HCT116 (cell line): ENCODE results near the gene TTC6. TPM values are rescaled to one million over a fixed set of nuclear protein-coding genes. Genes with fewer than 3 reads are reported as not detected.

Source experiments
- ATAC-seq: fragments of 200-7000 bp; cut with Tn5 transposase; 2 replicates; pipeline ENCODE4 v1.9.1; 2020; ENCODE audit warnings: mild to moderate bottlenecking, moderate library complexity
- BruUV-seq: library from RNA; stranded (reverse); fragments of 400-500 nt; replicated peaks from 2 replicates; lab custom pipeline; 2021; lab: Mats Ljungman, UMichigan
- CTCF ChIA-PET: fragments of 300-600 bp; sonication (Branson Sonifier 250); formaldehyde crosslinking; loops from one replicate; lab custom pipeline; 2021; ENCODE audit warnings: antibody characterized with exemption; lab: Charles Lee
- POLR2A ChIA-PET: fragments of 300-600, 350-600 bp; sonication (Branson Sonifier 250); formaldehyde crosslinking; loops from one replicate; lab custom pipeline; 2021; ENCODE audit warnings: antibody characterized with exemption; lab: Charles Lee
- RAD21 ChIA-PET, 2 experiments: fragments of 300-600 bp; sonication (Branson Sonifier 250); formaldehyde crosslinking; loops; one replicate each; lab custom pipeline; 2023; ENCODE audit warnings: low total read pairs in 2 of 2; ENCODE audit not compliant: uncharacterized antibody in 2 of 2, unreplicated experiment in 2 of 2, low non-redundant PET in 1 of 2; lab: Charles Lee
- DNase-seq: peaks from one replicate; pipeline ENCODE4 v3.0.0-alpha.2; 2010; ENCODE audit warnings: low read depth, low spot score
- H2AFZ ChIP-seq: fragments of 200-600 bp; shearing (Covaris generic), sonication (generic); 2 replicates; pipeline ENCODE4 v1.6.1; 2017; ENCODE audit warnings: low read depth, mixed run types, mixed read lengths, antibody characterized with exemption, low read length; ENCODE audit not compliant: poor library complexity, severe bottlenecking
- H3K27ac ChIP-seq: 2 replicates; pipeline ENCODE4 v1.5.1; 2012; ENCODE audit warnings: low read depth, low read length
- H3K27me3 ChIP-seq: fragments of 200-600 bp; sonication (generic); 2 replicates; pipeline ENCODE4 v1.6.1; 2016; ENCODE audit warnings: mixed run types, low read length, mixed read lengths; ENCODE audit not compliant: insufficient read depth
- H3K36me3 ChIP-seq, 2 experiments: fragments of 200-500 bp in 1 of 2; fragments of 200-600 bp in 1 of 2; sonication (Bioruptor generic) in 1 of 2; sonication (generic) in 1 of 2; 2 replicates each; pipeline versions ENCODE4 v1.5.1 to v1.6.1; 2014 to 2016; ENCODE audit warnings: low read length in 2 of 2, inconsistent platforms in 1 of 2, mixed read lengths in 1 of 2, mixed run types in 1 of 2; ENCODE audit not compliant: insufficient read depth in 2 of 2, control insufficient read depth in 1 of 2
- H3K4me1 ChIP-seq, 2 experiments: fragments of 200-600 bp in 1 of 2; sonication (generic) in 1 of 2; 2 replicates each; pipeline versions ENCODE4 v1.5.1 to v1.6.1; 2012 to 2017; ENCODE audit warnings: low read length in 2 of 2, inconsistent platforms in 1 of 2, mild to moderate bottlenecking in 1 of 2, mixed read lengths in 1 of 2, mixed run types in 1 of 2, moderate library complexity in 1 of 2; ENCODE audit not compliant: insufficient read depth in 2 of 2, control insufficient read depth in 1 of 2
- H3K4me2 ChIP-seq: fragments of 200-600 bp; sonication (generic); 2 replicates; pipeline ENCODE4 v1.6.1; 2017; ENCODE audit warnings: mixed run types, low read length, mixed read lengths
- H3K4me3 ChIP-seq, 2 experiments: fragments of 200-600 bp in 1 of 2; sonication (generic) in 1 of 2; replicated peaks in 1 of 2; 2 replicates each; pipeline ENCODE4 v1.5.1; 2011 to 2016; ENCODE audit warnings: low read length in 2 of 2, control low read depth in 1 of 2, low read depth in 1 of 2, mild to moderate bottlenecking in 1 of 2, mixed read lengths in 1 of 2, mixed run types in 1 of 2
- H3K79me2 ChIP-seq: fragments of 200-600 bp; sonication (generic); 2 replicates; pipeline ENCODE4 v1.6.1; 2017; ENCODE audit warnings: mild to moderate bottlenecking, mixed run types, low read length, moderate library complexity, mixed read lengths; ENCODE audit not compliant: insufficient read depth
- H3K9ac ChIP-seq: fragments of 200-600 bp; sonication (generic); 2 replicates; pipeline ENCODE4 v1.6.1; 2016; ENCODE audit warnings: low read length, mixed read lengths
- H3K9me2 ChIP-seq: fragments of 200-600 bp; sonication (generic), shearing (Covaris generic); 2 replicates; pipeline ENCODE4 v1.6.1; 2017; ENCODE audit warnings: mixed run types, mild to moderate bottlenecking, moderate library complexity; ENCODE audit not compliant: insufficient read depth
- H3K9me3 ChIP-seq, 2 experiments: fragments of 200-500 bp in 1 of 2; fragments of 200-600 bp in 1 of 2; sonication (Bioruptor generic) in 1 of 2; sonication (generic) in 1 of 2; 2 replicates each; pipeline ENCODE4 v1.6.1; 2014 to 2017; ENCODE audit warnings: low read length in 2 of 2, mixed read lengths in 2 of 2, inconsistent platforms in 1 of 2, low read depth in 1 of 2, mild to moderate bottlenecking in 1 of 2, mixed run types in 1 of 2, moderate library complexity in 1 of 2; ENCODE audit not compliant: control insufficient read depth in 1 of 2, insufficient read depth in 1 of 2
- H4K20me1 ChIP-seq: fragments of 200-600 bp; sonication (generic), shearing (Covaris generic); 2 replicates; pipeline ENCODE4 v1.6.1; 2017; ENCODE audit warnings: mixed run types, mild to moderate bottlenecking, moderate library complexity; ENCODE audit not compliant: insufficient read depth
- ATF3 ChIP-seq: IDR thresholded peaks from 2 replicates; pipeline ENCODE4 v1.6.1; 2012
- CBX3 ChIP-seq: IDR thresholded peaks from 2 replicates; pipeline ENCODE4 v1.6.1; 2012; ENCODE audit warnings: low read depth
- CTCF ChIP-seq, 3 experiments: fragments of 200-600 bp in 1 of 3; sonication (generic) in 1 of 3; IDR thresholded peaks in 2 of 3; conservative IDR thresholded peaks in 1 of 3; 2 replicates each; pipeline ENCODE4 v1.5.1; 2012 to 2017; ENCODE audit warnings: low read depth in 2 of 3, low read length in 2 of 3, antibody characterized with exemption in 1 of 3, borderline replicate concordance in 1 of 3, control low read depth in 1 of 3, mild to moderate bottlenecking in 1 of 3, mixed read lengths in 1 of 3, mixed run types in 1 of 3, moderate library complexity in 1 of 3; ENCODE audit not compliant: insufficient read depth in 1 of 3
- EZH2 ChIP-seq: fragments of 200-600 bp; sonication (generic); IDR thresholded peaks from 2 replicates; pipeline ENCODE4 v1.6.1; 2017; ENCODE audit warnings: antibody characterized with exemption, mixed run types
- EZH2phosphoT487 ChIP-seq: fragments of 200-600 bp; IDR thresholded peaks from 2 replicates; pipeline ENCODE4 v1.6.1; 2018; ENCODE audit warnings: antibody characterized with exemption, borderline replicate concordance
- MAX ChIP-seq: IDR thresholded peaks from 2 replicates; pipeline ENCODE4 v1.6.1; 2012
- POLR2AphosphoS5 ChIP-seq: IDR thresholded peaks from 2 replicates; pipeline ENCODE4 v1.6.1; 2011; ENCODE audit warnings: mild to moderate bottlenecking, low read depth, low read length, moderate library complexity
- REST ChIP-seq: IDR thresholded peaks from 2 replicates; pipeline ENCODE4 v1.6.1; 2012; ENCODE audit warnings: low read depth
- SIN3A ChIP-seq: IDR thresholded peaks from 2 replicates; pipeline ENCODE4 v1.6.1; 2012; ENCODE audit warnings: low read depth
- SP1 ChIP-seq: IDR thresholded peaks from 2 replicates; pipeline ENCODE4 v1.6.1; 2012; ENCODE audit warnings: low read depth
- SRF ChIP-seq: IDR thresholded peaks from 2 replicates; pipeline ENCODE4 v1.6.1; 2012; ENCODE audit warnings: low read depth
- TCF7L2 ChIP-seq: IDR thresholded peaks from 2 replicates; pipeline ENCODE4 v1.7.0; 2011; ENCODE audit warnings: borderline replicate concordance, inconsistent platforms; ENCODE audit not compliant: insufficient read depth, insufficient read length; ENCODE audit errors: extremely low read depth
- YY1 ChIP-seq: IDR thresholded peaks from 2 replicates; pipeline ENCODE4 v1.6.1; 2011; ENCODE audit warnings: low read length, low read depth, moderate library complexity, mild to moderate bottlenecking; ENCODE audit not compliant: insufficient replicate concordance; ENCODE audit errors: extremely low read depth
- ZFX ChIP-seq: fragments of 450-650 bp; IDR thresholded peaks from 2 replicates; pipeline ENCODE4 v1.6.1; 2017
- ZNF274 ChIP-seq: fragments of 200-500 bp; sonication (Bioruptor generic); IDR thresholded peaks from 2 replicates; pipeline ENCODE4 v1.6.1; 2014; ENCODE audit warnings: mild to moderate bottlenecking, low read depth, low read length, inconsistent platforms
- intact Hi-C: fragments of 100-400 bp; cut with micrococcal nuclease; formaldehyde crosslinking; loops from 2 replicates; pipeline ENCODE4 v1.10.0; 2022
- total RNA-seq: library from RNA; stranded (reverse); gene quantifications from one replicate; pipeline ENCODE4 v1.2.1, GENCODE V29; 2021; ENCODE audit not compliant: unreplicated experiment

TTC6 gene
- total RNA-seq, 1 experiment from 2014 or later: 0.10 TPM

GRCh38 chr14:37585971-37586796 lies 9.2 kb upstream of the TTC6 start:
- ATAC-seq (no peak), DNase-seq (no peak)
- Histone ChIP-seq H2AFZ (no peak overlapping the region), H3K36me3 (no peaks in the 10 kb centered on the region), H3K4me2 (no peak overlapping the region), H3K4me1 (peaks cover 5 to 26% of the 10 kb centered on the region in 2 experiments), H3K9me2 (no peaks in the 10 kb centered on the region), H3K9me3 (no peaks in the 10 kb centered on the region), H4K20me1 (no peaks in the 10 kb centered on the region), H3K9ac (no peak overlapping the region), H3K4me3 (no peak overlapping the region), H3K27me3 (no peaks in the 10 kb centered on the region), H3K79me2 (no peaks in the 10 kb centered on the region), H3K27ac (no peak overlapping the region)
- no TSS peak for BruUV-seq
- ChIA-PET POLR2A (no interaction called here), CTCF (no interaction called here), RAD21 (no interaction called here)
- intact Hi-C loops: no loop called here
- TF ChIP-seq ZNF274 (no peak), SP1 (no peak), POLR2AphosphoS5 (no peak), REST (no peak), EZH2 (no peak), MAX (no peak), CTCF (IDR thresholded peaks at IDR 0.05 in 2 of 3, conservative IDR thresholded peaks at IDR 0.05 in 1 of 3; ENCODE audit: borderline replicate concordance in 1 of 3, insufficient read depth in 1 of 3, low read depth in 2 of 3, low read length in 2 of 3) (no peak), SIN3A (no peak), YY1 (no peak), ATF3 (no peak), SRF (no peak), CBX3 (no peak), ZFX (no peak), TCF7L2 (no peak), EZH2phosphoT487 (no peak)
